ENCODE results near the gene CORO1C.
"Not testable (repeated sequence)": the region's sequence is repeated elsewhere in the genome, so short reads cannot be mapped to it uniquely, and the experiment has no call there.

The CORO1C gene

GRCh38 chr12:108753976-108754375, 22.7 kb upstream of the CORO1C start:
- no peak for DNase-seq (ENCODE audit: low read depth)

GRCh38 chr12:108752387-108752786, 21.1 kb upstream of the CORO1C start:
- no peak for DNase-seq (ENCODE audit: low read depth)

DNA sequence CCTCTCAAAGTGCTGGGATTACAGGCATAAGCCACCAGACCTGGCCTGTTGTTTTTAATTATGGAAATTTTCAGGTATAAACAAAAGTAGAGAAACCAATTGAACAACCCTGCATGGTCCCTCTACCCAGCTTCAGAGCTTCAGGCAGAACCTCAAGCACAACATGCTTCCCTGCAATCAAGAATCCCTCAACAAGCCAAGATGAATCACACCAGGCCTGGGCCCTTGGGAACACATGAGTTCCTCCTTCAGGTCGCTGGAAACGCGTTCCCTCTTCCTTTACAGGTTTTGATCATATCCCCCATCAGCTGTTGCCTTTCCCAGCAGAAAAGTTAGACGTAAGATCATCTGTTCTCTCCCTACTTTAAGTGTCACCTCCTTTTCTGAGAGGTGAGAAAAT, 20.5 kb upstream of the CORO1C start:
- DNase-seq (ENCODE audit: low read depth) = no peak

DNA sequence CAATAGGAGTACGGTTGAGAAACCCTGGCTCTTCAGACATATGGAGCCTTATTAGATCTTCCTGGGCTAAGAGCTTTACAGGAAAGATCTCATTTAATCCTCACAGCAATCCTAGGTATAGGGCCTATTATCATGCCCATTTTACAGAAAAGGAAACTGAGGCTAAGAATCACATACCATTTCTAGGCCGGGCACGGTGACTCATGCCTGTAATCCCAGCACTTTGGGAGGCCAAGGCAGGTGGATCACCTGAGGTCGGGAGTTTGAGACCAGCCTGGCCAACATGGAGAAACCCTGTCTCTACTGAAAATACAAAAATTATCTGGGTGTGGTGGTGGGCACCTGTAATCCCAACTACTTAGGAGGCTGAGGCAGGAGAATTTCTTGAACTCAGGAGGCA, 19.7 kb upstream of the CORO1C start:
- DNase-seq (ENCODE audit: low read depth) = not testable (repeated sequence)

DNA sequence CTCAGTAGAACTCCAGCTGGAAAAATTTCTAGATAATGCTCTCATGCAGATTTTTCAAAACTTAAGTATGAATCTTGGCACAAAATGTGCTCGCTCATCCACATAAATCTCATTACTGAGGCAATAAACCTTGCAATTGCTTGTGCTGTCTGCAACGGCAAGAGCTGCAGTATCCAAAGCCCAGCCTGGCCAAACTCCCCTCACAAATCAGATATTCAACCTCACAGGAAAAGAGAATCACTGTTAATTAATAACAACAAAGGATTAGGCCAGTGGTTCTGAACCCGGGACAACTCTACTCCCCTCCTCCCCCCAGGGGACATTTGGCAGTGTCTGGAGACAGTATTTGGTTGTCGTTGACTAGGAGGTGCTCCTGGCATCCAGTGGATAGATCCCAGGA, 19.2 kb upstream of the CORO1C start:
- no peak for DNase-seq (ENCODE audit: low read depth)

GRCh38 chr12:108747563-108747962, 16.2 kb upstream of the CORO1C start:
- no peak for DNase-seq (ENCODE audit: low read depth)

GRCh38 chr12:108745641-108746040, 14.3 kb upstream of the CORO1C start:
- DNase-seq (ENCODE audit: low read depth) = no peak

- DNase-seq (ENCODE audit: low read depth) = no peak
These were observed 12.9 kb upstream of the CORO1C start for GRCh38 chr12:108744021-108744897.

DNA sequence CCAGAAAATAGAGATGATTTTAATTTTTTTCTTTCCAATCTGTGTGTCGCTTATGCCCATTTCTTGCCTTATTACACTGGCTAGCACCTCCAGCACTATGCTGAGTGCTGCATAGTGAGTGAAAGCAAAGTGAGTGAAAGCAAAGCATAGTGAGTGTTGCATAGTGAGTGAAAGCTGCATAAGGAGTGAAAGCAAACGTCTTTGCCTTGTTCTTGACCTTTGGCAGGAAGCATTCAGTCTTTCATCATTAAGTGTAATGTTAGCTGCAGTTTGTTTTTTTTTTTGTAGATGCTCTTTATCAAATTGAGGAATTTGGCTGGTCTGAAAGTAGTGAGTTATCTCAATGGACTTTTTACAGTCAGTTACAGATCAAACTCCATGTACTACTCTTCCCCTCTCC, 6.9 kb upstream of the CORO1C start:
- no peak for DNase-seq (ENCODE audit: low read depth)

DNA sequence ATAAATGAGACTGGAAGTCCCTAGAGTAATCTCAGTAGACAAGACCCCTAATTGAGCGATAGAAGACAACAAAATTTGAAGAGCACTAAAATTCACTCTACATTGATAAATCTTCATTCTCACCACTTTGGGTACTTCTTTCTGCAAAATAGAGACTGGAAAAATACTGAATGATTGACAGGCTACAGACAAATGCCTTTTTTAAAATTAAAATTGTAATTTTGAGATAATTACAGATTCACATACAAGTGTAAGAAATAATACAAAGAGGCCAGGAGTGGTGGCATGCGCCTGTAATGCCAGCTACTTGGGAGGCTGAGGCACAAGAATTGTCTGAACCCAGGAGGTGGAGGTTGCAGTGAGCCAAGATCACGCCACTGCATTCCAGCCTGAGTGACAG, 4.5 kb upstream of the CORO1C start:
- no peak for DNase-seq (ENCODE audit: low read depth)

DNA sequence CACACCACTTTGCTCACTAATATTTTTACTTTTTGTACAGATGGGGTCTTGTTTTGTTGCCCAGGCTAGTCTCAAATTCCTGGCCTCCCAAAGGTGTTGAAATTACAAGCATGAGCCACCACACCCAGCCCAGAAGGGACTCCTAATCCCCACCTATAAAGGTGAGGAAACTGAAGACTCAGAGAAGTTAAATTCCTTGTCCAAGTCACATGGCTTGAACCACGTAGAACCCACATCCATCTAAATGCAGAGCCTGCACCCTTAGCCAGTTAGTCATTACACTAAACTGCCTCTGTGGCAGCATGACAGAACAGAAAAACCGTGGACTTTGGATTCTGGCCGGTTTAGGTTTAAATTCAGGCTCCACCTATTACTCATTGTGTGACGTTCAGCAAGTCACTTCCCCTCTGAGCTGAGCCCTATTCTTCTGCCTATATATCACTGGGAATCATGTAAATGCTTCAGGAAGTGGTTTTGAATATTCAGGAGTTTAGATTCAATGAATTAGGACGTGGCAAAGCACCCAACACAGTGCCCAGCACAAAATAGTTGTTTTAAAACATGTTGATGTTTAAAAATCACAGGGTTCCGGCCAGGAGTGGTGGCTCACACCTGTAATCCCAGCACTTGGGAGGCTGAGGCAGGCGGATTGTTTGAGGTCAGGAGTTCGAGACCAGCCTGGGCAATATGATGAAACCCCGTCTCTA, 3.0 kb upstream of the CORO1C start:
- no peak for DNase-seq (ENCODE audit: low read depth)

- not testable (repeated sequence) for DNase-seq (ENCODE audit: low read depth)
These were observed 1.9 kb upstream of the CORO1C start for GRCh38 chr12:108733230-108733531.

- DNase-seq (ENCODE audit: low read depth) = no peak
These were observed 1.3 kb upstream of the CORO1C start for GRCh38 chr12:108732489-108733229.

DNA sequence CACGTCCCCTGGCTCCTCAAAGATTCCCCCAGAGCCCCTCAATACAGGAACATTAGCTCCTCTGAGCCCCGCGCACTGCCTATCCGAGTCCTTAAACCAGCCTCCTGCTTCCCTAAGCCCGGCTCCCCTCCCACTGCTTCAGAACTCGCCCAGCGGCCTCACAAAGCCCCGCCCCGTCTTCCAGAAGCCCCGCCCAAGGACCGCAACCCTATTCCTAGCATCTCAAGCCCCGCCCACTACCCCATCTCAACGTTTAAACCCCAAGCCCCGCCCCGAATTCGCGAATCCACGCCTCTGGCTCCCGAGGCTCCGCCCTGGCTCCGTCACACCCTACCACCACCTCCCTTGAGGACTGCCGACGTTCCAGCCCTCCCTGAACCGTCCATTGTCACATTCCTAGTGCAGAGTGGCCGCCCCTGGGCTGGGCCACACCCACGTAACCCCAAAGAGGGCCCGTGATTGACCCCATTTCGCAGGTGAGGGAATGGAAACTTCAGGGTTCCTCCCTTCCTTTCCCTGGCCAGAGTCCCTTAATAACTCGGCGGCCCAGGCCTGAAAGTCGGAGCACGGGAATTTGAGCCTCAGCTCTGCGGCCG, 646 bp upstream of the CORO1C start:
- peak; percentile 92 for DNase-seq (ENCODE audit: low read depth)

- peak; percentile 11 for DNase-seq (ENCODE audit: low read depth)
These were observed 783 bp downstream of the CORO1C start for GRCh38 chr12:108730365-108731104.

GRCh38 chr12:108729612-108730364, 1.5 kb downstream of the CORO1C start:
- DNase-seq (ENCODE audit: low read depth) = no peak

DNA sequence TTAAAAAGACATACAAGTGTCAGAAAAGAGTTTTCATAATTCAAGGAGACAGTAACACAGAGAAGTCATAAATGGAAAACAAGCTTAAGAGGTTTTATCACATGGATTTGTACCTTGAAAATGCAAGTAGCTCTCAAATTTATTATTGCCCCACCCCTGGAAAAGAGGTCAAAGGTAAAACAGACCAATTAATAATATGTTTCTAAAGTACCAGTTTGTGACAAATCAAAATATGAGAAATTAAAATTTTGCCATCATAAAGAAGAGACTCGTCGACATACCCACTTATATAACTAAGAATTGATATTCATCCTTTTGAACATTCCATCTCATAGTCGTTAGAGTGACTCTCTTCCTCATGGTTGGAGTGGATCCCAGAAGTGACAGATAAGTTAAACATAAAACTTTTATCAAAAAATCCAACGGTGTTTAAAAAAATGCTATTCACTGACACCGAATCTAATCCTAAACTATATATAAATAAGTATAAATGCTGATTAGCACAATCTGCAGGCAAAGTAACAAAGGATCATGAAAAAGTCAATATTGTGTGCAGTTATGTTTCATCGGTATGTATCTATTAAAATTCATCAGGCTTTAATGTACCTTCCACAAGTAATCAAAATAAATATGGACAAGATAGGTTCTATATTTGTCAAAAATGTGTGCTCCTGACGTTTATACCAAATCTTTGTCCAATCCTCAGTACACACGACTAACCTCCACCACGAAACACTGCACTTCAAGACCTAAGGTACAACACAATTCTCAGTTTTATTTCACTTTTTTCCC, 2.3 kb downstream of the CORO1C start:
- no peak for DNase-seq (ENCODE audit: low read depth)

GRCh38 chr12:108727868-108728735, 3.2 kb downstream of the CORO1C start:
- DNase-seq (ENCODE audit: low read depth) = no peak

DNA sequence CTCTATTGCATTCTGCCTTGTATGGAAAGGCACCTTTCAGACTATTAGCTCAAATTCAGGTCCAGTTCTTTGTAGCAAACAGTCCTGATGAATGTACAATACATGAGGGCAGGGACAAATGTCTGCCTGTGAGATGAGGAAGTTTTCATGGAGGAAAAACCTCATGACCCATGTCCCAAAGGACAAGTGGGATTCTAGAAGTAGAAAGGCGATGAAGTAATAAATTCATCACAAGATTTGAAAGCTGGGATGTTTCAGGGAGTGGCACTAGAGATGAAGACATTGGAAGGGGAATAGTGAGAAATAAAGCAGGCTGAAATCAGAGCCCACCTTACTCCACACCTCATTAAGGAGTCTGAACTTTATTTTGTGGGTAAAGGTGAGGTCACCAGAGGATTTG, 4.2 kb downstream of the CORO1C start:
- DNase-seq (ENCODE audit: low read depth) = no peak

DNA sequence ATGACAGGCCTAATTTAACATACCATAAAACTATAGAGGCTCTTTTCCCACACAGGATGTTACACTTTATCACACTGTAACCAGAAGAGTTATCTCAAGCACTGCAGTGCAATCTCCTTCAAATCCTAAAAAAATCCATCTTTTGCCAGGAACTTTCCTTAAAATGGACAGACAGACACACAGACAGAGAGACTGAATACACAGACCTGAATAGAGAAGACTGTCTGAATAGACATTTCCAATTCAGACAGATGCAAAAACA, 6.5 kb downstream of the CORO1C start:
- no peak for DNase-seq (ENCODE audit: low read depth)
